ENCODE data around the gene ARHGEF39. TPM values are rescaled to one million over a fixed set of nuclear protein-coding genes. Genes with fewer than 3 reads are reported as not detected.

Gene ARHGEF39
- total and polyA plus RNA-seq, 8 donors, result 1.5 to 17.7 (median 10.0) TPM

DNA sequence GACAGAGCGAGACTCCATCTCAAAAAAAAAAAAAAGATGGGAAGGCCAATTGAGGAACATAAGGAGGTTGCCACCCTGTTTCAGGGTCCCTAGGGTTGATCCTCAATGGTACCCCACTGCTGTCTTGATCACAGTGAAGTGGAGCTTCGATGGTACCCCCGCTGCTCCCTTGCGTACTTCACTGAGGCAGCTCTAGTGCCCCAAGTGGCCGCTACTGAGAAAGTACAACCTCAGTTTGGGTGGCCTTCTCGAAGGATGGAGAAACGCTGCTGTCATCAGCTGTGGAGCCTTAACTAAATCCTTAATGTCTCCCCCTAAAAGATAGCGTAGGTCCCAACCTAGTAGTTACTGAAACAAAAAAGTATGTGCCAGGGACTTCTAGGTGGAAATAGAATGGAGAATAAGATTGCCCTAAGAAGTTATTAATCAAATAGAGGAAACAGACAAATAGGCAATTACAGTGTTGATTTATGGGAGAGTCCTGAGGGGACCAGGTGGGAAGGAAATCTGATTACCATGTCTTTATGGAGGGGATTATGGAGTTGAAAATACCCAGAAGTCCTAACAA is 53.7 kb downstream of the ARHGEF39 start:
- no peak overlapping the region for H3K4me3 ChIP-seq
- no peak overlapping the region for H3K27ac ChIP-seq
- no peaks in the 10 kb centered on the region for H3K9me3 ChIP-seq
- ATAC-seq (peak; percentile 66), DNase-seq (peak in 1 of 4 donors; percentile 35)
- peaks cover 0 to 1% of the 10 kb centered on the region in 2 donors for H3K27me3 ChIP-seq
- intact Hi-C loops (cut with DNase I), result no loop called here
- H3K36me3 ChIP-seq, result peaks cover 0 to 30% of the 10 kb centered on the region in 2 donors
- TF ChIP-seq, protein P1, sequence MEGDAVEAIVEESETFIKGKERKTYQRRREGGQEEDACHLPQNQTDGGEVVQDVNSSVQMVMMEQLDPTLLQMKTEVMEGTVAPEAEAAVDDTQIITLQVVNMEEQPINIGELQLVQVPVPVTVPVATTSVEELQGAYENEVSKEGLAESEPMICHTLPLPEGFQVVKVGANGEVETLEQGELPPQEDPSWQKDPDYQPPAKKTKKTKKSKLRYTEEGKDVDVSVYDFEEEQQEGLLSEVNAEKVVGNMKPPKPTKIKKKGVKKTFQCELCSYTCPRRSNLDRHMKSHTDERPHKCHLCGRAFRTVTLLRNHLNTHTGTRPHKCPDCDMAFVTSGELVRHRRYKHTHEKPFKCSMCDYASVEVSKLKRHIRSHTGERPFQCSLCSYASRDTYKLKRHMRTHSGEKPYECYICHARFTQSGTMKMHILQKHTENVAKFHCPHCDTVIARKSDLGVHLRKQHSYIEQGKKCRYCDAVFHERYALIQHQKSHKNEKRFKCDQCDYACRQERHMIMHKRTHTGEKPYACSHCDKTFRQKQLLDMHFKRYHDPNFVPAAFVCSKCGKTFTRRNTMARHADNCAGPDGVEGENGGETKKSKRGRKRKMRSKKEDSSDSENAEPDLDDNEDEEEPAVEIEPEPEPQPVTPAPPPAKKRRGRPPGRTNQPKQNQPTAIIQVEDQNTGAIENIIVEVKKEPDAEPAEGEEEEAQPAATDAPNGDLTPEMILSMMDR (IDR thresholded peaks at IDR 0.05), result peak; percentile 49 to 70
- peaks cover 9 to 11% of the 10 kb centered on the region in 2 donors for H3K4me1 ChIP-seq

DNA sequence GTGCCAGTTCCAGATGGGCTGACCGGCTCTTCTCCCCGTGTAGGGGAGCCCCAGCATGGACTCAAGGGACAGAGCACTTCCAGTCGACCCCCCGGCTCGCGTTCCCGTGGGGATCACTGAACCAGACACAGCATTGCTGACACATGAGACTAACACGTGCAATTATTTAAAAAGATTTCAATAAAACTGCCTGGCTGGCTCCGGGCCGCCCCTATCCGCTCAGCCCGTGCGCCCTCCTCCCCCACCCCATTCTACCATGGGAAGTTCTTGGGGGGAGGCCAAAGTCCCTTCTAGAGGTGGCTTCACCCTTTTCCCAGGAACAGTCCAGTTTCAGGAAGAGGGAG is 55.2 kb downstream of the ARHGEF39 start:
- Histone ChIP-seq H3K36me3 (peaks cover 0 to 30% of the 10 kb centered on the region in 2 donors), H3K4me3 (no peak overlapping the region), H3K9me3 (no peaks in the 10 kb centered on the region), H3K4me1 (peaks cover 12 to 19% of the 10 kb centered on the region in 2 donors), H3K27me3 (no peaks in the 10 kb centered on the region), H3K27ac (no peak overlapping the region)
- ATAC-seq, result no peak
- DNase-seq, result no peak
- TF ChIP-seq, protein P1 (IDR thresholded peaks at IDR 0.05), result no peak
- intact Hi-C loops (cut with DNase I), result no loop called here

Small RNA genes within 50 kb of the gene (microRNA-seq; reads per million reads assigned to microRNA genes)
- gene MIR6852, result 0.50 to 0.55 reads per million in 2 donors

Other genes starting within 250 kb of the ARHGEF39 start
- gene RUSC2, start 175.1 kb downstream of the ARHGEF39 start, total RNA-seq, result 10 to 100 TPM; 28.2 to 32.2 TPM
- gene RUSC2, start 175.1 kb downstream of the ARHGEF39 start, polyA plus RNA-seq (ENCODE audit: insufficient read length in 6 of 6), result 10 to 100 TPM; 14.9 to 19.9 (median 16.1) TPM
- gene TESK1, start 59.9 kb downstream of the ARHGEF39 start, total RNA-seq, result 10 to 100 TPM; 40.6 to 44.6 TPM
- gene TESK1, start 59.9 kb downstream of the ARHGEF39 start, polyA plus RNA-seq (ENCODE audit: insufficient read length in 6 of 6), result 10 to 100 TPM; 30.8 to 44.2 (median 39.8) TPM
- 1 to 10 TPM; 3.4 to 4.0 TPM for gene CD72, start 46.8 kb downstream of the ARHGEF39 start, total RNA-seq
- gene CD72, start 46.8 kb downstream of the ARHGEF39 start, polyA plus RNA-seq (ENCODE audit: insufficient read length in 6 of 6), result 1 to 10 TPM; 3.2 to 4.3 (median 3.7) TPM
- gene SIT1, start 14.3 kb downstream of the ARHGEF39 start, total RNA-seq, result 1 to 10 TPM in 1 of 2 donors, under 1 TPM in 1; 0.99 to 2.4 TPM
- gene SIT1, start 14.3 kb downstream of the ARHGEF39 start, polyA plus RNA-seq (ENCODE audit: insufficient read length in 6 of 6), result under 1 TPM; 0.27 to 0.65 (median 0.45) TPM
- over 10,000 TPM; 27,227 to 27,465 TPM for gene RMRP, start 7.2 kb downstream of the ARHGEF39 start, total RNA-seq
- not detected for gene RMRP, start 7.2 kb downstream of the ARHGEF39 start, polyA plus RNA-seq (ENCODE audit: insufficient read length in 6 of 6)
- 10 to 100 TPM; 24.7 to 25.6 TPM for gene CCDC107, start 6.9 kb downstream of the ARHGEF39 start, total RNA-seq
- gene CCDC107, start 6.9 kb downstream of the ARHGEF39 start, polyA plus RNA-seq (ENCODE audit: insufficient read length in 6 of 6), result 10 to 100 TPM in 5 of 6 donors, 1 to 10 TPM in 1; 9.2 to 18.2 (median 11.3) TPM
- gene CA9, start 8.7 kb upstream of the ARHGEF39 start, total RNA-seq, result under 1 TPM in 1 of 2 donors, not detected in 1; 0.26 TPM
- gene CA9, start 8.7 kb upstream of the ARHGEF39 start, polyA plus RNA-seq (ENCODE audit: insufficient read length in 6 of 6), result 1 to 10 TPM in 4 of 6 donors, under 1 TPM in 2; 0.86 to 1.8 (median 1.3) TPM
- gene TPM2, start 24.7 kb upstream of the ARHGEF39 start, total RNA-seq, result 100 to 1,000 TPM; 145 to 211 TPM
- gene TPM2, start 24.7 kb upstream of the ARHGEF39 start, polyA plus RNA-seq (ENCODE audit: insufficient read length in 6 of 6), result 100 to 1,000 TPM; 167 to 261 (median 192) TPM
- 100 to 1,000 TPM; 314 to 471 TPM for gene TLN1, start 67.0 kb upstream of the ARHGEF39 start, total RNA-seq
- 100 to 1,000 TPM; 152 to 206 (median 174) TPM for gene TLN1, start 67.0 kb upstream of the ARHGEF39 start, polyA plus RNA-seq (ENCODE audit: insufficient read length in 6 of 6)
- gene CREB3, start 67.5 kb upstream of the ARHGEF39 start, total RNA-seq, result 10 to 100 TPM; 39.3 to 42.4 TPM
- 10 to 100 TPM; 31.2 to 42.3 (median 38.7) TPM for gene CREB3, start 67.5 kb upstream of the ARHGEF39 start, polyA plus RNA-seq (ENCODE audit: insufficient read length in 6 of 6)
- 10 to 100 TPM; 63.3 to 71.4 TPM for gene GBA2, start 84.0 kb upstream of the ARHGEF39 start, total RNA-seq
- 100 to 1,000 TPM in 1 of 6 donors, 10 to 100 TPM in 5; 85.7 to 113 (median 95.2) TPM for gene GBA2, start 84.0 kb upstream of the ARHGEF39 start, polyA plus RNA-seq (ENCODE audit: insufficient read length in 6 of 6)
- gene RGP1, start 84.1 kb upstream of the ARHGEF39 start, total RNA-seq, result 10 to 100 TPM; 26.9 to 30.3 TPM
- 10 to 100 TPM; 23.0 to 32.1 (median 29.5) TPM for gene RGP1, start 84.1 kb upstream of the ARHGEF39 start, polyA plus RNA-seq (ENCODE audit: insufficient read length in 6 of 6)
- 1 to 10 TPM in 1 of 2 donors, not detected in 1; 1.1 TPM for gene MSMP, start 89.1 kb upstream of the ARHGEF39 start, total RNA-seq
- 1 to 10 TPM in 1 of 6 donors, not detected in 5; 1.2 TPM for gene MSMP, start 89.1 kb upstream of the ARHGEF39 start, polyA plus RNA-seq (ENCODE audit: insufficient read length in 6 of 6)
- 10 to 100 TPM; 17.6 to 21.9 TPM for gene NPR2, start 126.4 kb upstream of the ARHGEF39 start, total RNA-seq
- 10 to 100 TPM; 40.9 to 58.6 (median 47.9) TPM for gene NPR2, start 126.4 kb upstream of the ARHGEF39 start, polyA plus RNA-seq (ENCODE audit: insufficient read length in 6 of 6)
- gene SPAG8, start 147.1 kb upstream of the ARHGEF39 start, total RNA-seq, result 1 to 10 TPM; 1.8 to 6.2 TPM
- gene SPAG8, start 147.1 kb upstream of the ARHGEF39 start, polyA plus RNA-seq (ENCODE audit: insufficient read length in 6 of 6), result 10 to 100 TPM in 3 of 6 donors, 1 to 10 TPM in 3; 6.1 to 13.8 (median 9.3) TPM
- 10 to 100 TPM; 29.3 to 45.3 TPM for gene HINT2, start 149.8 kb upstream of the ARHGEF39 start, total RNA-seq
- gene HINT2, start 149.8 kb upstream of the ARHGEF39 start, polyA plus RNA-seq (ENCODE audit: insufficient read length in 6 of 6), result 10 to 100 TPM; 26.3 to 43.8 (median 32.9) TPM
- not detected for gene FAM221B, start 163.5 kb upstream of the ARHGEF39 start, total RNA-seq
- gene FAM221B, start 163.5 kb upstream of the ARHGEF39 start, polyA plus RNA-seq (ENCODE audit: insufficient read length in 6 of 6), result under 1 TPM; 0.24 to 0.90 (median 0.39) TPM
- gene TMEM8B, start 164.0 kb upstream of the ARHGEF39 start, total RNA-seq, result 10 to 100 TPM in 1 of 2 donors, 1 to 10 TPM in 1; 6.4 to 12.7 TPM
- gene TMEM8B, start 164.0 kb upstream of the ARHGEF39 start, polyA plus RNA-seq (ENCODE audit: insufficient read length in 6 of 6), result 10 to 100 TPM; 25.3 to 30.7 (median 27.2) TPM
- gene OR13J1, start 205.2 kb upstream of the ARHGEF39 start, total RNA-seq, result not detected
- gene OR13J1, start 205.2 kb upstream of the ARHGEF39 start, polyA plus RNA-seq (ENCODE audit: insufficient read length in 6 of 6), result under 1 TPM in 1 of 6 donors, not detected in 5; 0.10 TPM
- 1 to 10 TPM; 3.1 TPM for gene HRCT1, start 241.0 kb upstream of the ARHGEF39 start, total RNA-seq
- gene HRCT1, start 241.0 kb upstream of the ARHGEF39 start, polyA plus RNA-seq (ENCODE audit: insufficient read length in 6 of 6), result under 1 TPM in 5 of 6 donors, not detected in 1; 0.29 to 0.80 (median 0.55) TPM
- 1 to 10 TPM; 5.4 to 6.8 TPM for gene SPAAR, start 244.3 kb upstream of the ARHGEF39 start, total RNA-seq
- 1 to 10 TPM; 2.9 to 4.2 (median 3.4) TPM for gene SPAAR, start 244.3 kb upstream of the ARHGEF39 start, polyA plus RNA-seq (ENCODE audit: insufficient read length in 6 of 6)